ENCODE results near the gene TBCD.

- TF ChIP-seq EZH2 (IDR thresholded peaks at IDR 0.05), result no peak
- no peak for TF ChIP-seq POLR2AphosphoS5 (IDR thresholded peaks at IDR 0.05; ENCODE audit: borderline replicate concordance, low read depth, low read length)
Measured at GRCh38 chr17:82882715-82883418, 131.0 kb downstream of the TBCD start.
